NCI-H1105 treated with DMSO at 0.1 percent for 48 hours (cell line): Measurements from ENCODE around the gene HNRNPH2.

ENCODE experiments used
- DNase-seq: peaks from one replicate; lab custom pipeline; 2025; lab: John Stamatoyannopoulos, UW

Gene HNRNPH2

GRCh38 chrX:101407748-101408531 lies at the start of gene HNRNPH2, which contains the start of gene GLA:
TSS of gene HNRNPH2 (plus strand) at chrX:101408222. CDS start at chrX:101411989, 3,767 bp downstream.
TSS of gene GLA (minus strand) at chrX:101407925. CDS start at chrX:101407903, 22 bp downstream.
- DNase-seq: peak; percentile 96

- DNase-seq: no peak
Observed at GRCh38 chrX:101359966-101360365, 48.1 kb upstream of the HNRNPH2 start.

GRCh38 chrX:101360390-101360789 lies 47.6 kb upstream of the HNRNPH2 start:
- no peak for DNase-seq

GRCh38 chrX:101362116-101362515 lies 45.9 kb upstream of the HNRNPH2 start:
- no peak for DNase-seq

GRCh38 chrX:101362757-101363156 lies 45.3 kb upstream of the HNRNPH2 start:
- DNase-seq: no peak

- DNase-seq: no peak
Observed at GRCh38 chrX:101365301-101365795, 42.7 kb upstream of the HNRNPH2 start.

- DNase-seq: no peak
Observed at GRCh38 chrX:101368800-101369199, 39.2 kb upstream of the HNRNPH2 start.

GRCh38 chrX:101369687-101370086 lies 38.3 kb upstream of the HNRNPH2 start:
- no peak for DNase-seq

GRCh38 chrX:101370888-101371504 lies 37.0 kb upstream of the HNRNPH2 start:
- no peak for DNase-seq

- DNase-seq: no peak
Observed at GRCh38 chrX:101377547-101377946, 30.5 kb upstream of the HNRNPH2 start.

- no peak for DNase-seq
Observed at GRCh38 chrX:101383679-101384205, 24.3 kb upstream of the HNRNPH2 start.

GRCh38 chrX:101385026-101385684 lies 22.9 kb upstream of the HNRNPH2 start:
- DNase-seq: no peak

GRCh38 chrX:101385795-101386541 lies 22.1 kb upstream of the HNRNPH2 start, which contains the start of gene BTK:
TSS of gene BTK (minus strand) at chrX:101386191. CDS start at chrX:101375284, 10,907 bp downstream.
- DNase-seq: no peak

GRCh38 chrX:101386542-101386885 lies 21.5 kb upstream of the HNRNPH2 start:
- no peak for DNase-seq

- DNase-seq: no peak
Observed at GRCh38 chrX:101388604-101389003, 19.4 kb upstream of the HNRNPH2 start.

- DNase-seq: peak; percentile 88
Observed at GRCh38 chrX:101390664-101391525, 17.1 kb upstream of the HNRNPH2 start, which contains the start of gene RPL36A. TSS of gene RPL36A (plus strand) at chrX:101391011. CDS start at chrX:101391044, 33 bp downstream.

GRCh38 chrX:101391831-101392230 lies 16.2 kb upstream of the HNRNPH2 start:
- DNase-seq: no peak

GRCh38 chrX:101393530-101394305 lies 14.3 kb upstream of the HNRNPH2 start:
- DNase-seq: no peak

- no peak for DNase-seq
Observed at GRCh38 chrX:101394372-101394771, 13.7 kb upstream of the HNRNPH2 start.

GRCh38 chrX:101395789-101396188 lies 12.2 kb upstream of the HNRNPH2 start:
- no peak for DNase-seq
